ENCODE results near the gene NRXN3. TPM values are rescaled to one million over a fixed set of nuclear protein-coding genes. Genes with fewer than 3 reads are reported as not detected.

The NRXN3 gene
- total and polyA plus RNA-seq, 2 experiments from 2014 or later: 1.0 to 1.8 TPM

GRCh38 chr14:79375356-79375755 lies 1205.2 kb downstream of the NRXN3 start:
- TF ChIP-seq EZH2phosphoT487 (IDR thresholded peaks at IDR 0.05; ENCODE audit: unreplicated experiment): no peak
- TF ChIP-seq ZNF331 (CRISPR knock-in tag; IDR thresholded peaks at IDR 0.05; ENCODE audit: low read depth): no peak
- TF ChIP-seq NANOG (IDR thresholded peaks at IDR 0.05; ENCODE audit: borderline replicate concordance): no peak
- TF ChIP-seq CTCF (conservative IDR thresholded peaks at IDR 0.05; ENCODE audit: low read depth in 2 of 2): no peak
- no peak for TF ChIP-seq STAT1 (IDR thresholded peaks at IDR 0.05; ENCODE audit: unreplicated experiment)
- no peak for TF ChIP-seq EZH2 (IDR thresholded peaks at IDR 0.05; ENCODE audit: low read depth, unreplicated experiment)
- TF ChIP-seq POLR2AphosphoS5 (IDR thresholded peaks at IDR 0.05; ENCODE audit: low read depth): no peak
- no peak for TF ChIP-seq CREB1 (CRISPR knock-in tag; IDR thresholded peaks at IDR 0.05; ENCODE audit: low read depth)
- no peak for TF ChIP-seq JUNB (IDR thresholded peaks at IDR 0.05; ENCODE audit: unreplicated experiment)
- no peak for TF ChIP-seq ZNF462 (CRISPR knock-in tag; IDR thresholded peaks at IDR 0.05)
- H3K27me3 ChIP-seq (ENCODE audit: insufficient read depth): no peaks in the 10 kb centered on the region
- H3K27ac Mint-ChIP-seq: peak overlapping the region; percentile 86
- H3K79me2 ChIP-seq (replicated peaks; ENCODE audit: insufficient read depth): no peaks in the 10 kb centered on the region
- H3K36me3 Mint-ChIP-seq (ENCODE audit: low read depth): no peaks in the 10 kb centered on the region
- no peaks in the 10 kb centered on the region for H3K27me3 Mint-ChIP-seq (ENCODE audit: insufficient read depth, low read depth, poor library complexity)
- H3K4me3 ChIP-seq: no peak overlapping the region
- no peaks in the 10 kb centered on the region for H4K20me1 ChIP-seq (replicated peaks; ENCODE audit: insufficient read depth)
- H3K9me3 Mint-ChIP-seq: no peaks in the 10 kb centered on the region
- H3K36me3 ChIP-seq (ENCODE audit: insufficient read depth): no peaks in the 10 kb centered on the region
- peaks cover 63% of the 10 kb centered on the region for H3K4me1 Mint-ChIP-seq
- no peaks in the 10 kb centered on the region for H3F3A ChIP-seq (replicated peaks; ENCODE audit: low read depth)
- H3K4me3 Mint-ChIP-seq: no peak overlapping the region
- no peaks in the 10 kb centered on the region for H3K9me2 ChIP-seq (ENCODE audit: insufficient read depth)
- 0 out of 2 replicates have a peak overlapping the region, but pooled peaks have one; percentile 25 for H3K4me2 ChIP-seq
- H3K27ac ChIP-seq (ENCODE audit: low read depth): no peak overlapping the region
- DNase-seq (ENCODE audit: low spot score) (no peak), ATAC-seq (no peak)
- peaks cover 26% of the 10 kb centered on the region for H3K4me1 ChIP-seq (ENCODE audit: insufficient read depth)
- H2AFZ ChIP-seq: no peak overlapping the region

All from GM23338 (cell line).